NCI-H345 treated with DMSO at 0.1 percent for 48 hours (cell line): ENCODE results near the gene PPP1R12C.

Source experiments
- DNase-seq: peaks from one replicate; lab custom pipeline; 2025; ENCODE audit not compliant: unreplicated experiment; lab: John Stamatoyannopoulos, UW

The PPP1R12C gene

DNA sequence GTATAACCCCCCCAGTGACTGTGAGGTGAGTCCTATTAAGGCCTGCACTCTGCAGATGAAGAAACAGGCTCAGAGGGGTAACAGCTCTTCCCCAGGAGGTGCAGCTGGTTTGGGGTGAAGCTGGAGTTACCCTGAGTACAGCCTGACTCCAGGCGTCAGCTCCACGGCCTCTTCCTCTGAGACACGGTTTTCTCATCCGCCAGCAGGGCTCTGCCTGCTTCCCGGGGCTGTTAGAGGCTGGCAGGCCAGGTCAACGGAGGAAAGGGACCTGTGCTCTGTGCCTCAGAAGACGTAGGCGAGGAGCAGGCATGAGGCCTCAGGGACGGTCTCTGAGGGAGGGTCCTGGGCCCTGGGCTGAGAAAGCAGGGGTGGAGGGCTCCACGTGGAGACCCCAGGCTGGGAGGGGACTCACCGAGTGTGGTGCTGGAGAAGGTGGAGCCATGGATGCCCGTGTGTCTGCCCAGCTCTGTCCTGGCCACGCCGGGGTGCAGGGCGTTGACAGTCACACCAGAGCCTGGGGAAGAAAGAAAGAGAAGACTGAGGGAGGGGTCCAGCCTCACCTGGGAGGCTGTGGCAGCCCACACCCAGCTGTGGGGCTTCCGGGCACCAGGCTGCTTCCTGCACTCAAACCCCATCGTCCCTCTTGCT, 70.3 kb downstream of the PPP1R12C start:
- no peak for DNase-seq

DNA sequence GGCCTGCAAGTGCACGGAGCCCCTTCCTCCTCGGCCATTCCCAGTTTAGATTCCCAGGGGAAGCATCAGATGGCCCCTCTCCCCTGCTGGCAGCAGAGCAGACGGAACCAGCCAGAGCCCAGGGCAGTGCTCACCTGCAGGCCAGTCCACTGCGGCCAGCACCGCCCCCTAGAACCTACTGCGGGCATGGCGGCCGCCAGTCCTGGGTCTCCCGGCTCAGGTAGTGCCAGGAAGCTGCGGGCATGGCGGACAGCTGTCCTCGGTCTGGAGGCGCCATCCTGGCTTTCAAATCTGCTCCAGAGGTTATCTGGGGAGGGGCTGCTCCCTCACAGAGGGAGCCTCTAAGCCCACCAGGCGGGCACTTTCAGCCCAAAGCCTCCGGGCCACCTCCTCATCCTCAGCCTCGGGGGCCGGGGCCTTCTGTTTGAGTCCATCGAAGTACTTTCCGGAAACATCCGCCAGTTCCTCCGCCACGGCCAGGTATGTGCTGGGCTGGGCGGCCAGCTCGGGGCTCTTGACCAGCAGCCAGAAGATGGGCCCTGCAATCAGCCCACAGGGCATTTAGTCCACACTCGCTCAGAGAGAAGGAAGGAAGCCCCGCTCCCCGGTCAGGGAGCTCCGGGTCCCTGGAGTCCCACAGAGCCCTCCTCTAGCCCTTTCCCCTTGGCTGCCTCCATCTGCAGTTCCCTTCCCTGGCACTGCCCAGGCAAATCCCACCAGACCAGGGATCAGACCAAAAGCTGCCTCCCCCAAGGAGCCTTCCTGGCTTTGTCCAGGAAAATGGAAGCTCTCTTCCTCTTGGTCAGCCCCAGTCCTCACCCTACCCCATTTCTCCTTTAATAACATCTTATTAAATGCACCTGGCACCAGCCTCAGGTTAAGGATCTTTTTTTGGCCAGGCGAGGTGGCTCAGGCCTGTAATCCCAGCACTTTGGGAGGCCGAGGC, 72.4 kb downstream of the PPP1R12C start:
- no peak for DNase-seq

DNA sequence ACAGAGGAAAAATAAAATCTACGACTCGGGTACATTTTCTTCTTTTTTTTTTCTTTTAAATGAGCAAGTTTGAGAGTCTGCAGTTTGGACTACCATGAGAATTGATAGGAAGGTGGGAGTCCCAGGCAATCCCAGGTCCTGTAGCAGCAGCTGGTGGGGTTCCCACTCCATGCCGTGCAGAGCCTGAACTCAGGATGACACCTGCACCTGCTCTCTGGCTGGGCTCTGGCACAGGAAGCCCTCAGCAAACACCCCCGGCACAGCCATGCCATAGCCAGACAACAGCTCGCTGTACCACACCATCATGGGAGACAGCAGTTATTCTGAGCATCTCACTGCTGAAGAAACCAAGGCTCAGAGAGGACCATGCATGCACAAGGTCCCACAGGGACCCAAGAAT, 73.2 kb downstream of the PPP1R12C start:
- no peak for DNase-seq

DNA sequence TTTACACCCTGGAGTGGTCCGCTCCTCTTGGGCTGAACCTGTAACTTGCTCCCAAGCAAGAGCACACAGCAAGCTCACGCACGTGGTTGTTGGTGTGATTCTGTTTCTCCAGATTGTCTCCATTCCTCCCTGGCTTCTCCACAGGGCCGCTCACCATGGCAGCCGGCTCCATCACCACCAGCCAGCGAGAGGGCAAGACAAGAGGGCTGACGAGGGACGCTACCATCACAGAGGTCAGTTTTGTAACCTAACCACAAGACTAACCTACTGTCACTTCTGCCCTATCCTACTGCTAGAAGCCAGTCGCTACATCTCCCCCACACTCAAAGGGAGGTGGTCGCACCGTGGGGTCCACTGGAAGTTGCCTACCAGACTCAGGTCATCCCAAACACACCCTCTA, 74.7 kb downstream of the PPP1R12C start:
- no peak for DNase-seq

DNA sequence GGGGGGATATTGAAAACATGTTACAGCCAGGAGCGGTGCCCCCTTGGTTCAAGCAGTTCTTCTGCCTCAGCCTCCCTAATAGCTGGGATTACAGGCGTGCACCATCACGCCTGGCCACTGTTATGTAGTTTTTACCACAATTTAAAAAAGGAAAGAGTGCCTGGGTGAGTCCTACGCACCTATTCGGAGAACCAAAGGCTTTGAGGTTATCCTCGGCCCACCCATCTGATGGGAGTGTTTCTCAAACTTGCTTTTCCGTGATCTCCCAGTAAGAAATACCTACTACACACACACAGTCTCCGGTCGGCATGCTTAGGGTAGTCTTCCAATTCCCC, 75.1 kb downstream of the PPP1R12C start:
- DNase-seq: no peak

DNA sequence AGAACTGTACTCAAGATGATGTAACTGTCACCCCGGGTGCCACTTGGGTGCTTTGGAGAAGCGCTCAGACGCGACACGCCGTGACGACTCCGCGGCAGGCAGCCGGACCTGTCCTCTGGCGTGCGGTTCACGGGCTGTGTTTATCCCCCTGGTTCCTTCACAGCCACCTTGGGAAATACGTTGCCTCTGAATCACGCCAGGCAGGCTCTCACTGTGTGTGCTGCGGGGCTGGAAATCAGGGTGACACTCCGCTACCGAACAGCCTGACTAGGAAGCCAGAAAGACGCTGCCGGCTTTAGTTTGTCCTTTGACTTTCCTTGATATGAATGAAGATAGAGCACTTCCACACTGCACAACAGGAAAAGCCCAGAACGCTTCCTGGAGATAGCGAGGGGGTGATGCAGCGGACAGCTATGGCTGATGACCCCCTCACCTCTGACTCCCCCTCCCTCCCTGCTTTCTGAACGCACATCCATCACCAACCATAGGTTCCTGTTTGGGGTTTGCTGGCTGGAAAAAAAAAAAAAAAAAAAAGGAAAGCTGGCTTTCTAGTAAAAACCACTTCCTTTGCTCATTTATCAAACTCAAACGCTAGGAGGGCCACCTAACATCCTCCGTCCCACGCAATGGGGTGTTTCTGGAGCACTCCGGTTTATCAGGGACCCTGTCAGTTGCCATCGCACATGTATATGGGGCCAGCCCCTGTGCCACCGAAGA, 75.7 kb downstream of the PPP1R12C start:
- DNase-seq: no peak

DNA sequence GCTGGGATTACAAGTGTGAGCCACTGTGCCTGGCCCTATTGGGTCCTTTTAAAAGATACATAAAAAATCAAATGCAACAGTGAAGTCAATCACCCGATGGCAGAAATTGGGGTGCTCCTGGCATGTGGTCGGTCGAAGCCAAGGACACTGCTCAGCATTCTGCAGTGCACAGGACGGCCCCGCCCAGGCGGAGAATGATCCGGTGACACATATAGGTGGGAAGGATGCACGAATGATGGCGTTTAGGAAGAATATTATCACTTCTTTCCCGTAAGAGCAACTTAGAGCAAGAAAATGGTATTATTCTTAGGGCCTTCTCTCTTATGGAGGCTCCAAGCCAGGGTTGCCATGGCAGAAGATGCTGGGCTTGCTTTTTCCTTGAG, 76.2 kb downstream of the PPP1R12C start:
- DNase-seq: no peak
